ENCODE measurements around the gene RMND1.
A peak's percentile ranks its signal among the peaks of the same experiment; 100 is the strongest.

Gene RMND1

DNA sequence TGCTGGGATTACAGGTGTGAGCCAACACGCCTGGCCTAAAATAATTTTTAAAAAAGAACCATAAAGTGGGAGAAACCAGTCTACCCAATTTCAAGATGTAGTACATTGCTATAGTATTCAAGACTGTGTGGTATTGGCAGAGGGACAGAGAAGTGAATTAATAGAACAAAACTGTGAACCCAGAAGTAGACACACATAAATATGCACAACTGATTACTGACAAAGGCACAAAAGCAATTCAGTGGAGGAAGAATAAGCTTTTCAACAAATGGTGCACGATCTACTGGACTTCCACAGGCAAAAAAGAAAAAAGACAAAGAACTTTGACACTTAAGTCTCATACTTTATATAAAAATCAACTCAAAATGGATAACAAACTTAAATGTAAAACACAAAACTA is 76.1 kb downstream of the RMND1 start:
- Histone ChIP-seq H3K4me1 (ENCODE audit: insufficient read depth, poor library complexity, severe bottlenecking) (peaks cover 14% of the 10 kb centered on the region), H3K9me3 (ENCODE audit: severe bottlenecking) (no peaks in the 10 kb centered on the region), H3K27me3 (ENCODE audit: insufficient read depth, poor library complexity, severe bottlenecking) (no peaks in the 10 kb centered on the region), H3K4me3 (ENCODE audit: severe bottlenecking) (no peak overlapping the region), H3K27ac (ENCODE audit: poor library complexity, severe bottlenecking) (peak overlapping the region; percentile 36), H3K36me3 (ENCODE audit: low read depth) (peaks cover 8% of the 10 kb centered on the region; the same call in 1 of the 2 replicates)
- no peak for DNase-seq (ENCODE audit: low spot score)
- no peak for TF ChIP-seq CTCF (IDR thresholded peaks at IDR 0.05; ENCODE audit: poor library complexity, severe bottlenecking)
- no peak for ATAC-seq (ENCODE audit: low read depth)

GRCh38 chr6:151374036-151374683 is 77.8 kb downstream of the RMND1 start:
- peak overlapping the region; percentile 36 for H3K27ac ChIP-seq (ENCODE audit: poor library complexity, severe bottlenecking)
- ATAC-seq (ENCODE audit: low read depth) (no peak), DNase-seq (ENCODE audit: low spot score) (no peak)
- H3K9me3 ChIP-seq (ENCODE audit: severe bottlenecking) = no peaks in the 10 kb centered on the region
- H3K4me1 ChIP-seq (ENCODE audit: insufficient read depth, poor library complexity, severe bottlenecking) = peaks cover 14% of the 10 kb centered on the region
- H3K36me3 ChIP-seq (ENCODE audit: low read depth) = peaks cover 19% of the 10 kb centered on the region; the same call in 1 of the 2 replicates
- TF ChIP-seq CTCF (IDR thresholded peaks at IDR 0.05; ENCODE audit: poor library complexity, severe bottlenecking) = no peak
- no peak overlapping the region for H3K4me3 ChIP-seq (ENCODE audit: severe bottlenecking)
- no peaks in the 10 kb centered on the region for H3K27me3 ChIP-seq (ENCODE audit: insufficient read depth, poor library complexity, severe bottlenecking)

GRCh38 chr6:151372164-151372563 is 79.8 kb downstream of the RMND1 start:
- ATAC-seq (ENCODE audit: low read depth) = no peak
- no peak overlapping the region for H3K27ac ChIP-seq (ENCODE audit: poor library complexity, severe bottlenecking)

GRCh38 chr6:151370509-151371078 is 81.3 kb downstream of the RMND1 start:
- ATAC-seq (ENCODE audit: low read depth) (no peak), DNase-seq (ENCODE audit: low spot score) (no peak)

More at GRCh38 chr6:151372164-151372563, 79.8 kb downstream of the RMND1 start:
- Histone ChIP-seq H3K4me1 (ENCODE audit: insufficient read depth, poor library complexity, severe bottlenecking) (peaks cover 14% of the 10 kb centered on the region), H3K4me3 (ENCODE audit: severe bottlenecking) (no peak overlapping the region), H3K27me3 (ENCODE audit: insufficient read depth, poor library complexity, severe bottlenecking) (no peaks in the 10 kb centered on the region), H3K9me3 (ENCODE audit: severe bottlenecking) (no peaks in the 10 kb centered on the region), H3K36me3 (ENCODE audit: low read depth) (peaks cover 23% of the 10 kb centered on the region; the same call in 1 of the 2 replicates)
- no peak for DNase-seq (ENCODE audit: low spot score)
- no peak for TF ChIP-seq CTCF (IDR thresholded peaks at IDR 0.05; ENCODE audit: poor library complexity, severe bottlenecking)

More at GRCh38 chr6:151370509-151371078, 81.3 kb downstream of the RMND1 start:
- H3K4me3 ChIP-seq (ENCODE audit: severe bottlenecking) = no peak overlapping the region
- TF ChIP-seq CTCF (IDR thresholded peaks at IDR 0.05; ENCODE audit: poor library complexity, severe bottlenecking) = peak; percentile 30
- no peaks in the 10 kb centered on the region for H3K9me3 ChIP-seq (ENCODE audit: severe bottlenecking)
- peaks cover 35% of the 10 kb centered on the region for H3K36me3 ChIP-seq (ENCODE audit: low read depth)
- no peaks in the 10 kb centered on the region for H3K27me3 ChIP-seq (ENCODE audit: insufficient read depth, poor library complexity, severe bottlenecking)
- H3K4me1 ChIP-seq (ENCODE audit: insufficient read depth, poor library complexity, severe bottlenecking) = peaks cover 14% of the 10 kb centered on the region
- no peak overlapping the region for H3K27ac ChIP-seq (ENCODE audit: poor library complexity, severe bottlenecking)

Data from RWPE2 (cell line).